KMS-11 (cell line): ENCODE measurements around the gene RARB.

Source experiments
- H2AFZ ChIP-seq: fragments of 200-600 bp; sonication (generic); 2 replicates; pipeline ENCODE4 v1.6.1; 2016; ENCODE audit warnings: antibody characterized with exemption, mixed run types, low read depth
- H3K27ac ChIP-seq: fragments of 200-600 bp; sonication (generic); 2 replicates; pipeline ENCODE4 v1.6.1; 2016; ENCODE audit warnings: mild to moderate bottlenecking, mixed run types
- H3K27me3 ChIP-seq: fragments of 200-600 bp; sonication (generic); 2 replicates; pipeline ENCODE4 v1.6.1; 2017; ENCODE audit warnings: mild to moderate bottlenecking, low read depth, mixed run types, moderate library complexity; ENCODE audit not compliant: insufficient read depth
- H3K36me3 ChIP-seq: fragments of 200-600 bp; sonication (generic); 2 replicates; pipeline ENCODE4 v1.6.1; 2017; ENCODE audit warnings: mild to moderate bottlenecking, mixed run types; ENCODE audit not compliant: insufficient read depth
- H3K4me1 ChIP-seq: fragments of 200-600 bp; sonication (generic); 2 replicates; pipeline ENCODE4 v1.6.1; 2016; ENCODE audit warnings: mild to moderate bottlenecking, low read depth, mixed run types; ENCODE audit not compliant: poor library complexity, severe bottlenecking
- H3K4me2 ChIP-seq: fragments of 200-600 bp; sonication (generic); 2 replicates; pipeline ENCODE4 v1.7.0; 2016; ENCODE audit warnings: mild to moderate bottlenecking, mixed run types
- H3K4me3 ChIP-seq: fragments of 200-600 bp; sonication (generic); IDR thresholded peaks from 2 replicates; pipeline ENCODE4 v1.6.1; 2017; ENCODE audit warnings: low read depth, low read length, mixed read lengths; ENCODE audit not compliant: insufficient read depth
- H3K79me2 ChIP-seq: fragments of 200-600 bp; sonication (generic); 2 replicates; pipeline ENCODE4 v1.6.1; 2016; ENCODE audit warnings: low read depth, mixed run types; ENCODE audit not compliant: insufficient read depth
- H3K9ac ChIP-seq: fragments of 200-600 bp; sonication (generic); 2 replicates; pipeline ENCODE4 v1.6.1; 2016; ENCODE audit warnings: mild to moderate bottlenecking, mixed run types
- H4K20me1 ChIP-seq: fragments of 200-600 bp; sonication (generic); 2 replicates; pipeline ENCODE4 v1.6.1; 2016; ENCODE audit warnings: mild to moderate bottlenecking, mixed run types; ENCODE audit not compliant: insufficient read depth
- CTCF ChIP-seq: fragments of 200-600 bp; sonication (generic); conservative IDR thresholded peaks from 2 replicates; pipeline ENCODE4 v1.6.1; 2017; ENCODE audit warnings: low read depth, mild to moderate bottlenecking, antibody characterized with exemption, low read length, moderate library complexity, mixed read lengths

Gene RARB

GRCh38 chr3:25554376-25554775 lies 126.3 kb downstream of the RARB start:
- no peak overlapping the region for H3K4me3 ChIP-seq
- TF ChIP-seq CTCF = no peak
- H4K20me1 ChIP-seq = no peaks in the 10 kb centered on the region
- H3K4me2 ChIP-seq = no peak overlapping the region
- no peaks in the 10 kb centered on the region for H3K36me3 ChIP-seq
- no peaks in the 10 kb centered on the region for H3K79me2 ChIP-seq
- no peak overlapping the region for H3K9ac ChIP-seq
- no peaks in the 10 kb centered on the region for H3K27me3 ChIP-seq
- H2AFZ ChIP-seq = no peak overlapping the region
- no peak overlapping the region for H3K27ac ChIP-seq
- no peaks in the 10 kb centered on the region for H3K4me1 ChIP-seq

GRCh38 chr3:25555695-25556437 lies 127.8 kb downstream of the RARB start:
- Histone ChIP-seq H3K9ac (no peak overlapping the region), H3K36me3 (no peaks in the 10 kb centered on the region), H3K27me3 (no peaks in the 10 kb centered on the region), H3K4me2 (no peak overlapping the region), H4K20me1 (no peaks in the 10 kb centered on the region), H2AFZ (no peak overlapping the region), H3K79me2 (no peaks in the 10 kb centered on the region), H3K4me1 (no peaks in the 10 kb centered on the region), H3K27ac (no peak overlapping the region), H3K4me3 (no peak overlapping the region)
- TF ChIP-seq CTCF = no peak

- Histone ChIP-seq H4K20me1 (no peaks in the 10 kb centered on the region), H3K36me3 (no peaks in the 10 kb centered on the region), H3K4me3 (no peak overlapping the region), H3K27me3 (no peaks in the 10 kb centered on the region), H3K79me2 (no peaks in the 10 kb centered on the region), H3K4me1 (no peaks in the 10 kb centered on the region), H3K27ac (no peak overlapping the region), H2AFZ (no peak overlapping the region), H3K9ac (no peak overlapping the region), H3K4me2 (no peak overlapping the region)
- TF ChIP-seq CTCF = no peak
Observed at GRCh38 chr3:25556447-25556846, 128.4 kb downstream of the RARB start.

- no peaks in the 10 kb centered on the region for H3K4me1 ChIP-seq
- H3K9ac ChIP-seq = no peak overlapping the region
- TF ChIP-seq CTCF = no peak
- no peak overlapping the region for H2AFZ ChIP-seq
- H3K79me2 ChIP-seq = no peaks in the 10 kb centered on the region
- H3K4me3 ChIP-seq = no peak overlapping the region
- no peaks in the 10 kb centered on the region for H3K36me3 ChIP-seq
- no peaks in the 10 kb centered on the region for H3K27me3 ChIP-seq
- H3K4me2 ChIP-seq = no peak overlapping the region
- H4K20me1 ChIP-seq = no peaks in the 10 kb centered on the region
- no peak overlapping the region for H3K27ac ChIP-seq
Observed at GRCh38 chr3:25557694-25558093, 129.6 kb downstream of the RARB start.
